Fibroblast of skin of right quadriceps (primary cell): ENCODE measurements around the gene TIMM23B.
"Not testable (repeated sequence)": the region's sequence is repeated elsewhere in the genome, so short reads cannot be mapped to it uniquely, and the experiment has no call there.

Experiments
- DNase-seq: peaks from one replicate; pipeline ENCODE4 v3.0.0-alpha.2; 2013

Gene TIMM23B, protein sequence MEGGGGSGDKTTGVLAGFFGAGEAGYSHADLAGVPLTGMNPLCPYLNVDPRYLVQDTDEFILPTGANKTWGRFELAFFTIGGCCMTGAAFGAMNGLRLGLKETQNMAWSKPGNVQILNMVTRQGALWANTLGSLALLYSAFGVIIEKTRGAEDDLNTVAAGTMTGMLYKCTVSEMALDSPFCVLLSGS

GRCh38 chr10:49941447-49942338 is at the start of gene TIMM23B, which contains the start of gene PARG:
Gene TIMM23B (plus strand): TSS chr10:49942053. CDS start chr10:49942195, 142 bp downstream.
Gene PARG (minus strand): TSS chr10:49942027. CDS start chr10:49941725, 302 bp downstream.
- DNase-seq = peak; percentile 79

- not testable (repeated sequence) for DNase-seq
Observed at GRCh38 chr10:49899999-49900398, 41.9 kb upstream of the TIMM23B start.

DNA sequence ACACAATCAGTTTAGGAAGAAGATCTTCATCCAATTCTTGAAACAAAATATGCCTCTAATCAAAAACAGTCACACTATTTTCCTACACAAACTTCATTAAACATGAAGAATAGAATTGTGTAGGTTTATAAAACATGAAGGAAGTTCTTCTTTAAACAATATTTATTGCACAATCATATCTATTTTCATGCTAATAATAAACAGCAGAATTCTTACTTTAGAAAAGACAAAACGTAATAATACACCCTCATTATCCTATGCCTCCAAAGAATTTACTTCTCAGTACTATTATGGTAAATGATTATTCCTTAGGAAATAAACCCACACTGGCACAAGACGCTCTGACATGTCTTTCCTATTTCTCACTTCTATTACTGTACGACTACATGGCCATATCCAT is 41.4 kb upstream of the TIMM23B start:
- not testable (repeated sequence) for DNase-seq

GRCh38 chr10:49903829-49904228 is 38.0 kb upstream of the TIMM23B start:
- DNase-seq = not testable (repeated sequence)

DNA sequence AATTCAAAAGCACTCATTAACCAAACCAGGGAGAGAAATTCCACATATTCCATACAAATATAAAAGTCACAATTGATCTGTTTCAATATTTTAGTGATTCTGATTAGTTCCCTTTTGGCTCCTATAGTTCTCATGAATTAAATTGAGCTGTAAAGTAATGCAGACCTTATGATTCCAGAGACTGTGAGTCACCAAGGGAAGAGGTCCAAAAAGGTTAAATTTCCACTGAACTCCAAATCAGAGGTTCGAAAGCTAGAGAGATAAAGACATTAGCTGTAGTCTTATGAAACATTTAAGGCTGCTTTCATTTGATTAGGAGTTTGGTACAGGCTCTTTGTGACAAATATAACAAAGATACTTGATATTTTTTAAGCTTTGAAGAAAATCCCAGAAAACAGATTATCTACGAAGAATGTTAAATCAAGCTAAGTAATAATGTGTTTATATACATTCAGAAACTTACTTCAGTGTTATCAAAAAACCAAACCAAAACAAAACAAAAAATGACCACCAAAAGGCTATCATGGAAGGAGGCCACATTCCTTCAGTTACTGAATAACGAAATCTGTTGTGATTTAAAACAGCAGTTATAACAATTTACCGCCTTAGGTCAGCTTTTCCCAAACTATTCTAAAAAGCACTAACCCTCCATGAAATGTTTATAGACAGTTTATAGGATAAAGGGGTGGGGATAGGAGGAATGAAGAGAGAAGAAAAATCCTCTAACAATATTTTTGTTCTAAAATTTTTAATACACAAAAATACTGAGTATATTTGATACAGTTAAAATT is 33.4 kb upstream of the TIMM23B start:
- DNase-seq = not testable (repeated sequence)

GRCh38 chr10:49910295-49910694 is 31.6 kb upstream of the TIMM23B start:
- not testable (repeated sequence) for DNase-seq

- DNase-seq = not testable (repeated sequence)
Observed at GRCh38 chr10:49916451-49916850, 25.4 kb upstream of the TIMM23B start.

DNA sequence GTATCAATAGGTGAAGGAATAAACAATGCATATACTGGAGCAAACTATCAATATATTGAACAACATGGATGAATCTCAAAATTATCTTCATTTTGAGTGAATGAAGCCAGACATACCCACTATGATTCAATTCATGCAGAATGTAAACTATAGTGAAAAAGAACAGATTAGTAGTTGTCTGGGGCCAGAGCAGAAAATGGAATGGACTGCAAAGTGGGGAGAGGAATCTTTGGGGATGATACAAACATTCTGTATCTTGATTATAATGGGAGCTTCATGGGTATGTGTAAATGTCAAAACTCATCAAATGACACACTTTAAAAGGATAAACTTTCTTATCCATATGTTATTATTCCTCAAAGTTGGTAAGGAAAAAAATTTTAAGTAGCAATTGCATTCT is 23.9 kb upstream of the TIMM23B start:
- DNase-seq = not testable (repeated sequence)

DNA sequence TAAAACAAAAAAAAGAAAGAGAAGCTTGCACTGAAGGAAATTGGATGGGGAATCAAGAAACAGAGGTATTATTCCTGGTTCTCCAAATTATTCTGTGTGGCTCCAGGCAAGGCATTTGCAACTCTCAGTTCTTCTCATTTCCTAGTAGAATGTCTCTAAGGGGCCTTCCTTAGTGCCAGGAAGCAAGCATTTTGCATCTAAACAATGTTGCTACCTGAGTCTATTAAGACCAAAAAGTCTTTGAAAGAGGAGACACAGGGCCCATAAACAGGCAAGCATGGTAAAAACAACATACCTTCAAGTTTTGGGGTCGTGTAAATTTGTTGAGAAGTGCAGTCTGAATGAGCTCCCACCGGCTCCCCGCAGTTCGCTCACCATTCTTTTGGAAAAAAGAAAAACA is 19.8 kb upstream of the TIMM23B start:
- DNase-seq = not testable (repeated sequence)

DNA sequence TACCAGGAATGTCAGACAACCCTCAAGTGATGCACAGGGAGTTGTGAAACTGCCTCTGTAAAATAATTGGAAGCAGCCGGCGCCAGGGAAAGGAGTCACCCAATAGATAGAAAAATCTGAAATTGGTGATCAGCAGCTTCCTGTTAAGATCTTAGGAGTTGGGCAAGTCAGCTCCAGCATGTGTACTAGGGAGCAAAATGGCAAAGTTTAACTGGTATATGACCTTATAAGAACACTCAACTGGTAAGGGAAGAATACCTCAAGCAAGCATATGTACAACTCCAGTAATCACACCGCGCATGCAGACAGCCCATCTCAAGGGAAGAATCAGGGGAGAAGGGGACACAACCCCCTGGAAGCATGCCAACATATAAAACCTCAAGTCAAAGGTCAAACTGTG is 18.3 kb upstream of the TIMM23B start:
- not testable (repeated sequence) for DNase-seq

DNA sequence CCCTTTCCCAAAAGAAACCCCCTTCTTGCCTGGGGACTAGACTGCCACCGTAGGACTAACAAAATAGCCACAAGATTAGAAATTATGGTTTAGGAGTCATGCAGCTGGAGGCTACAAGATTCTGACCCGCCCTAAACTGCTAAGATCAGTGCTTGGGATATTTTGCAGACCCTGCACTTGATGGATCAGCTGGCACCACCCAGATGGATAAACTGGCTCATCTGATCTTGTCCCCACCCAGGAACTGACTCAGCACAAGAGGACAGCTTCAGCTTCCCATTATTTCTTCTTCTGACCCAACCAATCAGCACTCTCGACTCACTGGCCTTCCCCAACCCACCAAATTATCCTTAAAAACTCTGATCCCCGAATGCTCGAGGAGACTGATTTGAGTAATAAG is 10.6 kb upstream of the TIMM23B start:
- not testable (repeated sequence) for DNase-seq

- not testable (repeated sequence) for DNase-seq
Observed at GRCh38 chr10:49931959-49932728, 9.7 kb upstream of the TIMM23B start.

DNA sequence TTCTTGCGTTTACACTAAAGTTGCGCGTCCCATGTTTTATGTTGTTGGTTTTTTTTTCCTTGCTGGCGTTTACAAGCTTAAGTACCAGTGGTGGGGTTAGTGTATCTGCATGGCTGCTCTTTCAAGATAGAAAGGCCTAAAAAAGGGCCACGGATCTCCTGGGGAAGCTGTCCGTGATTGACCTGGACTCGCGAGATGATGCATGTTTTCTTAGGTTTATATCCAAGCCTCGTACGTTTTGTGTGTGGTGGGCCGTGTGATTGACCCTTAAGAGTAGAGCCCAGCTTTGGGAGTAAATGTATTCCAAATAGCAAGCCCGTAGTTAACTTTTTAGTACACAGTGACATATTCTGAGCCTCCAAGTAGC is 469 bp downstream of the TIMM23B start:
- not testable (repeated sequence) for DNase-seq

- not testable (repeated sequence) for DNase-seq
Observed at GRCh38 chr10:49943607-49944006, 1.8 kb downstream of the TIMM23B start.

GRCh38 chr10:49948142-49948541 is 6.3 kb downstream of the TIMM23B start:
- DNase-seq = not testable (repeated sequence)

- DNase-seq = not testable (repeated sequence)
Observed at GRCh38 chr10:49948737-49949136, 6.9 kb downstream of the TIMM23B start.

GRCh38 chr10:49952006-49952405 is 10.2 kb downstream of the TIMM23B start:
- not testable (repeated sequence) for DNase-seq

DNA sequence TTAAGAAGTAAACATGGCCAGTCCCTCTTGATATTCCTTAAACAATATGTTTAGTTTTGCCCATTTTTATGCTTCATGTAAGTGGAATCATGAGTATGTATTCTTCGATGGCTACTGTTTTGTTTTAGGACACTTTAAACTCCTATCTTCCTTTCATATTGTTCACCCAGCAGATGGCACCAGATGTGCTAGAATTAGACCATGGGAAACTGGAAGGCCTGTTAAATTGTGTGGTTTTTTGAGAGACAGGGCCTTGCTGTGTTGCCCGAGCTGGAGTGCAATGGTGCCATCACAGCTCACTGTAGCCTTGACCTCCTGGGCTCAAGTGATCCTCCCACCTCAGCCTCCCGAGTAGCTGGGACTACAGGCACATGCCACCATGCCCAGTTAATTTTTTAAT is 11.3 kb downstream of the TIMM23B start:
- not testable (repeated sequence) for DNase-seq

DNA sequence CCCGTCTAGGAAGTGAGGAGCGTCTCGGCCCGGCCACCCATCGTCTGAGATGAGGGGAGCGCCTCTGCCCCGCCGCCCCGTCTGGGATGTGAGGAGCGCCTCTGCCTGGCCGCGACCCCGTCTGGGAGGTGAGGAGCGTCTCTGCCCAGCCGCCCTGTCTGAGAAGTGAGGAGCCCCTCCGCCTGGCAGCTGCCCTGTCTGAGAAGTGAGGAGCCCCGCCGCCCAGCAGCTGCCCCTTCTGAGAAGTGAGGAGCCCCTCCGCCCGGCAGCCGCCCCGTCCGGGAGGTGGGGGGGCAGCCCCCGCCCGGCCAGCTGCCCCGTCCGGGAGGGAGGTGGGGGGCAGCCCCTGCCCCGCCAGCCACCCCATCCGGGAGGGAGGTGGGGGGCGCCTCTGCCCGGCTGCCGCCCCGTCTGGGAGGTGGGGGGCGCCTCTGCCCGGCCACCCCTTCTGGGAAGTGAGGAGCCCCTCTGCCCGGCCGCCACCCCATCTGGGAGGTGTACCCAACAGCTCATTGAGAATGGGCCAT is 28.5 kb downstream of the TIMM23B start:
- not testable (repeated sequence) for DNase-seq

- DNase-seq = not testable (repeated sequence)
Observed at GRCh38 chr10:49971466-49971865, 29.6 kb downstream of the TIMM23B start.

GRCh38 chr10:49972094-49972493 is 30.2 kb downstream of the TIMM23B start:
- not testable (repeated sequence) for DNase-seq

- not testable (repeated sequence) for DNase-seq
Observed at GRCh38 chr10:49977756-49978155, 35.9 kb downstream of the TIMM23B start.
